Activated CD4-positive, alpha-beta T cell treated with anti-CD3 and anti-CD28 coated beads, Interleukin-2, amount 50 U/mL, for 24 hours (primary cell): ENCODE data around the gene SLIT3.
"Not testable (repeated sequence)": the region's sequence is repeated elsewhere in the genome, so short reads cannot be mapped to it uniquely, and the experiment has no call there.

Experiments
- DNase-seq, 2 donors: peaks; one replicate each; pipeline ENCODE4 v3.0.0-alpha.2; 2020; ENCODE audit warnings: low read depth in 1 of 2, low spot score in 1 of 2

SLIT3 gene

GRCh38 chr5:168752416-168753190 is 548.3 kb downstream of the SLIT3 start:
- DNase-seq: no peak

GRCh38 chr5:168752012-168752411 is 548.9 kb downstream of the SLIT3 start:
- DNase-seq: no peak

- no peak for DNase-seq
These were observed 550.0 kb downstream of the SLIT3 start for GRCh38 chr5:168750926-168751325.

GRCh38 chr5:168749391-168750100 is 551.4 kb downstream of the SLIT3 start:
- DNase-seq: no peak

GRCh38 chr5:168747987-168748777 is 552.8 kb downstream of the SLIT3 start:
- peak in 1 of 2 donors; percentile 14 for DNase-seq

GRCh38 chr5:168746893-168747640 is 553.9 kb downstream of the SLIT3 start:
- no peak for DNase-seq

GRCh38 chr5:168746126-168746892 is 554.6 kb downstream of the SLIT3 start:
- not testable (repeated sequence) for DNase-seq

- DNase-seq: no peak
These were observed 557.3 kb downstream of the SLIT3 start for GRCh38 chr5:168743617-168744016.

GRCh38 chr5:168742311-168742710 is 558.6 kb downstream of the SLIT3 start:
- DNase-seq: not testable (repeated sequence)

- DNase-seq: no peak
These were observed 560.1 kb downstream of the SLIT3 start for GRCh38 chr5:168740811-168741213.

GRCh38 chr5:168740092-168740800 is 560.7 kb downstream of the SLIT3 start:
- DNase-seq: no peak

- no peak for DNase-seq
These were observed 563.9 kb downstream of the SLIT3 start for GRCh38 chr5:168737066-168737465.

GRCh38 chr5:168736281-168736831 is 564.6 kb downstream of the SLIT3 start:
- DNase-seq: no peak

- DNase-seq: no peak
These were observed 566.2 kb downstream of the SLIT3 start for GRCh38 chr5:168734620-168735300.

- no peak for DNase-seq
These were observed 566.8 kb downstream of the SLIT3 start for GRCh38 chr5:168734119-168734518.

GRCh38 chr5:168728546-168729211 is 572.3 kb downstream of the SLIT3 start:
- no peak for DNase-seq

GRCh38 chr5:168727547-168727946 is 573.4 kb downstream of the SLIT3 start:
- no peak for DNase-seq

- DNase-seq: no peak
These were observed 574.6 kb downstream of the SLIT3 start for GRCh38 chr5:168726342-168726741.
